Activated CD4-positive, CD25-positive, alpha-beta regulatory T cell (primary cell): Measurements from ENCODE around the gene KARS1.
"Not testable (repeated sequence)": the region's sequence is repeated elsewhere in the genome, so short reads cannot be mapped to it uniquely, and the experiment has no call there.

Source experiments
- DNase-seq, 4 experiments: peaks; one replicate each; lab custom pipeline; 2025; lab: John Stamatoyannopoulos, UW

KARS1 gene

DNA sequence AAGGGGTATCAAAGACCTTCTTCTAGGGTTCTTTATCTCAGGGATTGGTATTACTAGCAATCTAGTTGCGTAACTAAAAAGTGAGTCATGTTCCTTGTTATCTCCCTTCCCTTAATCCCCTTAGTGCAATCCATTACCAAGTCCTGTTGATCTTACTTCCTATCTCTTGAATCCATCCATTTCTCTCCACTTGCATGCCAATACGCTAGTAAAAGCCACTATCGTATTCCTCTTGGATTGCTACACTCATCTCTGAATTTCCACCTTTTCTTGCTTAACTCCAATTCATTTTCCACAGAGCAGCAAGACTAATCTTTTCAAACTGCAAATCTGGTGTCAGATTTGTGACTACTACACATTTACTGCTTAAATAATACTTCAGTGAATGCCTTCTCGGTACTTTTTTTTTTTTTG, 22.5 kb downstream of the KARS1 start:
- DNase-seq: no peak

GRCh38 chr16:75622761-75623605, 24.5 kb downstream of the KARS1 start, which contains the start of gene ADAT1:
ADAT1 (minus strand) TSS chr16:75623281; CDS start chr16:75620799, 2,482 bp downstream.
- DNase-seq: peak; percentile 81 to 96 (median 94)

DNA sequence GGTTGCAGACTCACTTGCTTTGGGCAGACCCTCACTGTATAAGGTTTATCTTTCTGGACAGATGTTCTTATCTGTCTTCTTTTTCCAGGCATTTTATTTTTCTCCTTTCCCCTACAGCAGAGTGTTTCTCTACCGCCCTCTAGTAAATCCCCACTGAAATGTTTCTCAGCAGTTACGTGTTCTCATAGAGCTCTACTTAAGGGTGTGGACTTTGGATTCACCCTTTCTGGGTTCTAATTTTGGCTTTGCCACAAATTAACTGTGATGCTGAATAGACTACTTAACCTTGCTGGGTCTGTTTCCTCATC, 26.3 kb downstream of the KARS1 start:
- no peak for DNase-seq

GRCh38 chr16:75620326-75621169, 26.9 kb downstream of the KARS1 start:
- DNase-seq: no peak

DNA sequence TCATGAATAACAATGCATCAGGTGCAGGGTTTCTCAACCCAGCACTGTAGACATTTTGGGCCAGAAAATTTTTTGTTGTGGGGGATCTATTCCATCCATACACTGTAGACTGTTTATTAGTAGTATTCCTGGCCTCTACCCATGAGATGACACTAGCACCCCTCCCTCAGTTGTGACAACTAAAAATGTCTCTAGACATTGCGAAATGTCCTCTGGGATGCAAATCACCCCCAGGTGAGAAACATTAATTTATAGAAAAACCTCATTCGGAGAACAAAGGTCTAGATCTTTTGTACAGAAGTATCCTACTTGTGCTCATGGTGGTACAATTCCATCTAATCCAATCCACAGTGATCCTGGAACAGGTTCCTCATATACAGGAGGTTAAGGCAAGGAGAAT, 28.7 kb downstream of the KARS1 start:
- DNase-seq: no peak

DNA sequence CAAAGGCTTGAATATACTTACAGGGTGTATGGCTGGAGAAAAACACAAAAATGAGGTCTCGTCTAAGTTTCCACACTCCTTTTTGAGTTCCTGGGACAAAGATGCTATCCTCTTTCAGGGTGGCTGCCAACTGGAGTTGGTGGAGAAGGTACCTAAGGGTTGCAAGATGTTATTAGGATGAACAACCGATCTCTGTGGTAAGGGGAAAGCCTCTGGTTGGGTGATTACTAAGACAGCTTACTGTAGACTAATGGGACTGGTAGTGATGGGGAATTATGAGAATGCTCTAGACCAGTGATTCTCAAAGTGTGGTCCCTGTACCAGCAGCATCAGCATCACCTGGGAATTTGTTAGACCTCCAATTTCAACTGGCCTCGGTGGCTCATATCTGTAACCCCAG, 30.3 kb downstream of the KARS1 start:
- no peak for DNase-seq

GRCh38 chr16:75616521-75617010, 30.9 kb downstream of the KARS1 start:
- no peak for DNase-seq

DNA sequence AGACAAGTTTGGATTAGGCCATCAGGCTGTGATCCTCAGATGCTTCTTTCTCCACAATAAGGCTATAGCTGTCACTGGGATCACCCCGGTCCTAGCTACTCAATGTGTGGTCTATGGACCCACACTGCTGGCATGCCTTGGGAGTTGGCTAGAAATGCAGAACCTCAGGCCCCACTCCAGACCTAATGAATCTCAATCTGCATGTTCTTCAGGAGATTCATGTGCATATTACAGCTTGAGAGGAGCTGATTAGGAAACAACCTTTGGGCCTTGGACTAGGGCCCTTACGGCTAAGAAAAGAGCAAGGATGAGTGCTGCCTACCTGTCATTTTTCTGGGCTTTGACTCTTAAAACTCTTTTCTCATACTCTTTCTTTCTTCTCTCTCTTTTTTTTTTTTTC, 31.8 kb downstream of the KARS1 start:
- no peak for DNase-seq

- DNase-seq: no peak
Measured at GRCh38 chr16:75614066-75614897, 33.2 kb downstream of the KARS1 start.

DNA sequence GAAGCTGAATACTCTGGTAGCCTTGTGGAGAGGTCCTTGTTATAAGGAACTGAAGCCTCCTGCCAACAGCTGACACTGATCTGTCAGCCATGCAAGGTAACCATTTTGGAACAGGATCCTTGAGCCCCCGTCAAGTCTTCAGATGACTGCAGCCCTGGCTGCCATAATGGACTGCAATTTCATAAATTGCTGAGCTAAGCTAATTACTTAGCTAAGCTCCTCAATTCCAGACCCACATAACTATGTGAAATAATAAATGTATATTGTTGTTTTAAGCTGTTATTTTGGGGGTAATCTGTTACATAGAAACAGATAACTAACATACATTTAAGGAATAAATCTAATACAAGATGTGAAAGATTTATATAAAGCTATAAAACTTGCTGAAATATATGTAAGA, 41.0 kb downstream of the KARS1 start:
- DNase-seq: no peak

- DNase-seq: no peak
Measured at GRCh38 chr16:75603241-75603640, 44.2 kb downstream of the KARS1 start.

DNA sequence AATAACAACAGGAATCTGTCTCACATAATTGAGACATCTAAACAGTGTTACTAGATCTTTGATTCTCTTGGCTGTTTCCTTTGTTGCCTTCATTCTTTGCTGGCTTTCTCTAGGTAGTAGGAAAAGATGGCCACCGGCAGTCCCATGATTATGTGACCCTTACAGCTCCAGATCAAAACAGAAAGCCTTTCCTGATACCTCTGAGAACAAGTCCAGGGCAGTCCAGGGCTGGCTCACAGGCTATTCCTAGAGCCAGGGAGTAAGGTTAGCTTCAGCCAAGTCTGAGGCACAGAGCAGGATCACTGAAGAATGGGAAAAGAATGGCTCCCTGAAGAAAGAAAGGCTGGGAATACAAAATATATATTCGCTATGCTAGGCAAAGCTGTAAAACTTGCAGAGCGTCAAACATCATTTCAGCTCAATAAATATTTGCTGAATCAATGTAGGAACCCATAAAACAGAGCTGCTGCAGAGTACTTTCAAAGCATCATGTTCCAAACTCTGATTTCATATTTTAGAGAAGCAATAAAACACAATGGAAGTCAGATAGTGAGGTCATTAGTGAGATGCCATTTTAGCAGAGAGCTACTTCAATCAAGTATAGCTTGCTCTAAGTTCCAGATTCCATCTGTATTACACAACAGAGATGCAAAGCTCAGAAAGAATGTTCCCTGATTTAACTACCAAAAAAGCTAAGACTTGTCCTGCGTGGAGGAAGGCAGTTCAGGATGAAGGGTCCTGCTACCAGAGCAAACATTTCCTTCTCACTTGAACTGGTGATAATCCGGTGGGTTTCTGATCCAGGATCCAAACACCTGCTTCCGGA, 47.8 kb downstream of the KARS1 start:
- no peak for DNase-seq

DNA sequence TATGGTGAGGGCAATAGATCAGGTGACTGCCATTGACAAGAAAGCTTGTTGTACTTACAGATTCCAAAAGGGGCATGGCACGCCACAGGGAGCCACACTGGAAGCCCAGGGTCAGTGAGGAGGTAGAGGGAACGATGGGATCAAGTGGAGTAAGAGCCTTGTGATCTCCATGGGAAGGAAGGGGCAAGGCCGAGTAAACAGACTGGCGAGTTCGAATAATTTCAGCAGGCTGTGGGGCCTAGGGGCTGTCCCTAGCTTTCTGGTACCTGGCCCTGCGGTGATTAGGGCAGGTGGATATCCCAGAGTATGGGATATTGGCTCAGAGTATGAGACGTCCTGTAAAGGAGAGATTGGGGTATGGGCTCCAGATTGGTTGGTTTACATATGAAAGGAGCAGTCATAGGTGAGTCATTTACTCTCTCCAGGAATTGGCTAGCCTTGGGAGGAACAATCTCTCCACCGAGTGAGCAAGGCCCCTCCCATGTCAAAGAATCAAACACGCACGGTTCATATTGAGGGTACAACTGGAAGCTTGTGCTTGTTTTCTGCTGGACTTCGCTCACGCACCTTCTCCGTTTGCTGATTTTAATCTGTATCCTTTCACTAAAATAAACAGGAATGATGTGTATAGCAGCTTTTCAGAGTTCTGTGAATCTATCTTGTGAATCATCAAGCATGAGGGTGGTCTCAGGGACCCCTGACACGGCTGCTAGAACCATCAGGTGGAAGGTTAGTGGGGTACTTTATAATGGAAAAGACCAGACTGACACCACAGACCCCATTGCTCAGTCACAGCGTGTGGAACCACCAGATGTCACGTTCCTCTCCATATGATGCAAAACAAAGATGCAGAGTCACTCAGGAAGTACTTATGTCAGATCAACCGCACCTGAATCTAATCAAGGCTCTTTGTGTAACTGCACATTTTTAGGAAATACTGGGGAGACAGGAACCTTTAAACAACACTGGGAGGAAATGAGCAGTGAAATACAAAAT, 53.3 kb downstream of the KARS1 start:
- no peak for DNase-seq

GRCh38 chr16:75593308-75593707, 54.2 kb downstream of the KARS1 start:
- DNase-seq: no peak

DNA sequence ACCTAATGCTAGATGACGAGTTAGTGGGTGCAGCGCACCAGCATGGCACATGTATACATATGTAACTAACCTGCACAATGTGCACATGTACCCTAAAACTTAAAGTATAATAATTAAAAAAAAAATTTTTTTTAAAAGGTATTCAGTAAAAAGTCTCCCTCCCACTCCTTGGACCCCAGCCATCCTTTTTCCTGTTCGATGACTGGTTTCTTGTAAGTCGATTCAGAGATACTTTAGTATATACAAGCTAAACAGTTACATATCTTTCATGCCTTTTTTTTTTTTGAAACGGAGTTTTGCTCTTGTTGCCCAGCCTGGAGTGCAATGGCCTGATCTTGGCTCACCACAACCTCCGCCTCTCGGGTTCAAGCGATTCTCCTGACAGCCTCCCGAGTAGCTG, 55.5 kb downstream of the KARS1 start:
- not testable (repeated sequence) for DNase-seq

DNA sequence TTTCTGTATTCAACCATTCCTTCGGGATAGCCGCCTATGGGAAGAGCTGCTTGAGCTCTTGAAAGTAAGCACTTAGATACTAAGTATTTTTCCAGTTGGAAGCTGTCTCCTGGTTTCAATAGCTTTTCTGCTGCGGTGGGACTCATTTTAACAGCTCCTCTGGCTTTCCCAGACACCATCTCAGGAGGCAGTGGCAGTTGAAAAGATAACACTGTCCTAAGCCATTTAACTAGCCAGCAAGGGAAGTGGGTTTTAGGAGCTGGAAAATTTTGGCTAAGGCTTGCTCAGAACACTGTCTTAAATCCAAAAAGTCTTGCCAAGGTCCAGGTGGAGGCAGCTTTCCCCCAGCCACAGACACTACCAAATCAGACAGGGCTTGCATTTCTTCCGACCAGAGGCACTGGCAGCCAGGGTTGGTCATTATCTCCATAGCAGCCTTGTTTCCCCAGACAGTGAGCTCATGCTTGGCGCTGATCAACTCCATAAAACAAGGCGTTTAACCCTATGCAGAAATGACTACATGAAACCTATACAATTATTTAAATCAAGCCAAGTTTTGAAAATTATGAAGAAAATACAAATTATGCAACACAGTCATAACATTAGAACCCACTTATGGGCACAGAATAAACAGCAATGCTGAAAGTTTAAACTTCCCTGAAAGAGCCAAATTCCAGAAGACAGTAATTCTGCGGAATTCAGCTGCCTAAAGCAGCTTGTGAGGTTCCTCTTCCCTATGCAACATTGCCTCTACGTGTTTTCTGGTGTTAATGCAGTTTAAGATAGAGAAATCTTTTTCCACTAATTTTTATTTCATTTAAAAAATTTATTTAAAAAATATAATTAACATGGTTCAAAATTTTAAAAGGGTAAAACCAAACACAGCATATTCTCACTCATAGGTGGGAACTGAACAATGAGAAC, 56.3 kb downstream of the KARS1 start:
- no peak for DNase-seq

DNA sequence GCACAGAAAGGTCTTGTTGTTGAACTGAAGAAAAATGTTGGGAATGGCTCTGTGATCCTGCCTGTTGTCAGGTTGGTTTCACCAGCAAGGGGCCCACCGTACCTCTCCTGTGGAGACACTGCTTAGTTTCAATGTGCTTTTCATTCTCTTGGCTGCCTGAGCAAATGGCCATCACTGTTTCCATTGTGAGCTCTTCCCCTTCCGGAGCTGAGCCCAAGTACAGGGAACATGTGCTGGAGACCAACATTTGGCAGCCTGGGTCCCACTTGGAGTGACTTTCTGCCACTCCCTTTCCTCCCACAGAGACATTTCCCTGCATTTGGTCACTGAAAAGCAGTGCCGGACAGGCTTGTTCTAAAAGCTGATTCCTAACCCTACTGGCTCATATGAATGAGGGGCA, 58.2 kb downstream of the KARS1 start:
- DNase-seq: no peak

GRCh38 chr16:75588716-75589115, 58.7 kb downstream of the KARS1 start:
- no peak for DNase-seq

GRCh38 chr16:75584108-75584507, 63.4 kb downstream of the KARS1 start:
- DNase-seq: no peak
